GM19455 (cell line): Measurements from ENCODE around the gene MAMSTR.
"Not testable (repeated sequence)": the region's sequence is repeated elsewhere in the genome, so short reads cannot be mapped to it uniquely, and the experiment has no call there.

Experiments used
- ATAC-seq: cut with Tn5 transposase; IDR thresholded peaks from one replicate; pipeline ENCODE4 v1.9.1; 2021; ENCODE audit not compliant: unreplicated experiment

The MAMSTR gene

GRCh38 chr19:48689449-48689848 lies 30.1 kb downstream of the MAMSTR start:
- no peak for ATAC-seq

DNA sequence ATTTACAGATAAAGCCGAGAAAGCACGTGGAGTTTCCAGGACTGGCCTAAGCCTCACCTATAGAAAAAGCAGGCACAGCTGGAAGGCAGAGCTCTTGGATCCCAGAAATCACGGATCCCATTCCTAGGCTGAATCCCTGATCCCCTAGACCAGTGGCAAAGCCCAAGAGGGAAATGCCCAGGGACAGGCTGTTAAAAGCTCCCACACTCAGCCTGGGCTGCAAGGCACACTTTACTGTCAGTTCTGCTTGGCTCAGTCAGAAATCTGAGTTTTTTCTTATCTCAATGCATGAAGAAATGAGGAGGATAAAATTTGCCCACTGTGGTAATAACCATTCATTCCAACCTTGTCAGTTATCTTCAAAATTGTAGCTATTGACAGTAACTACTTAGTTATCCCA lies 31.7 kb downstream of the MAMSTR start:
- ATAC-seq: no peak

- ATAC-seq: not testable (repeated sequence)
These were observed 32.9 kb downstream of the MAMSTR start for GRCh38 chr19:48686637-48687036.

GRCh38 chr19:48686088-48686487 lies 33.4 kb downstream of the MAMSTR start:
- ATAC-seq: no peak

- no peak for ATAC-seq
These were observed 33.9 kb downstream of the MAMSTR start for GRCh38 chr19:48685583-48685982.

GRCh38 chr19:48683349-48683748 lies 36.2 kb downstream of the MAMSTR start:
- no peak for ATAC-seq

DNA sequence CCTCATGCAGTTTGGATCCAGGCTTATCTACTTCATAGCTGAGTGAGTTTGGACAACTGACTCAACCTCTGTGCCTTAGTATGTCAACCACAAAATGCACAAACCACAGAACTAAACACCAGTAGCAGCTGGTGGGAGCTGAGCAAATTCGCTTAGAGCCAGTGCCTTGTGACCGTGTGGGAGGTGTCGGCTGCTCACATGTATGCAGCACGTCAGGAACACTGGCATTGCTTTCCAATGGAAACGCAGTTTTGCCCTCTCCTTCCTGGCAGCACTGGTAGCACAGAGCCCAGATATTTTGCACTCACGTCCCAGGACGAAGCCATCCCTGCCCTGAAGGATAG lies 38.4 kb downstream of the MAMSTR start:
- no peak for ATAC-seq

DNA sequence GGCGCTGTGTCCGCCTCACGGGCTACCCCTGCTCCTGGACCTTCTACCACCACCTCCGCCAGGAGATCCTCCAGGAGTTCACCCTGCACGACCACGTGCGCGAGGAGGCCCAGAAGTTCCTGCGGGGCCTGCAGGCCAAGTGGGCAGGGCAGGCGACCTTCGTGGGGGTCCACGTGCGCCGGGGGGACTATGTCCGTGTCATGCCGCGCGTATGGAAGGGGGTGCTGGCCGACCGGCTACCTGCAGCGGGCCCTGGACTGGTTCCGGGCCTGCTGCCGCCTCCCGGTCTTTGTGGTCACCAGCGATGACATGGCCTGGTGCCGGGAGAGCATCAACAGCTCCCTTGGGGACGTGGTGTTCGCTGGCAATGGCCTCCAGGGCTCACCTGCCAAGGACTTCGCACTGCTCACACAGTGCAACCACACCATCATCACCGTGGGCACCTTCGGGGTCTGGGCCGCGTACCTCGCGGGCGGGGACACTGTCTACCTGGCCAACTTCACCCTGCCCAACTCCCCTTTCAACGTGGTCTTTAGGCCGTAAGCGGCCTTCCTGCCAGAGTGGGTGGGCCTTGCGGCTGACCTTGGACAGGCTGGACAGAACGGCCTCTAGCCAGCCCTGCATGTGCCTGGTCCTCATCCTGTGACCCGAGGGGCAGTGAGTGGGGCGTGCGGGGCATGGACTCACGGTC lies 38.9 kb downstream of the MAMSTR start:
- no peak for ATAC-seq

GRCh38 chr19:48680006-48680405 lies 39.5 kb downstream of the MAMSTR start:
- ATAC-seq: not testable (repeated sequence)

DNA sequence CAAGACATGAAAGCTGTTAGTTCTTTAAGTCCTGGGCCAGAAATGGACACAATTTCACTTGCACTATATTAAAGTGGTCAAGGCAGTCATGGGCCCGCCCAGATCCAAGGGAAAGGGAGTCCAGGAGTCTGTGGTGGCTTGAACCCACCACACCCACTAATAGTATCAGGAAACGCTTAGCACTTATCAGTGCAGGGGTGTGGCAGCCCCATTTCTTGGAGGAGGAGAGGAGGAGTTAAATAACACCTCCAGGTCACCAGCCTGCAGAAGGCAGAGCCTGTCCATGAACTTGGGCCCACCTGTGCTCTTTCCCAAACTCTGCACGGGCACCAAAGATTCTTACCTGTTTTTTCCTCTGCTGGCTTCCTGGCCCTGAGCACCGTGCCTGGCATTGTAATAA lies 41.3 kb downstream of the MAMSTR start:
- no peak for ATAC-seq

GRCh38 chr19:48676887-48677286 lies 42.6 kb downstream of the MAMSTR start:
- ATAC-seq: no peak

DNA sequence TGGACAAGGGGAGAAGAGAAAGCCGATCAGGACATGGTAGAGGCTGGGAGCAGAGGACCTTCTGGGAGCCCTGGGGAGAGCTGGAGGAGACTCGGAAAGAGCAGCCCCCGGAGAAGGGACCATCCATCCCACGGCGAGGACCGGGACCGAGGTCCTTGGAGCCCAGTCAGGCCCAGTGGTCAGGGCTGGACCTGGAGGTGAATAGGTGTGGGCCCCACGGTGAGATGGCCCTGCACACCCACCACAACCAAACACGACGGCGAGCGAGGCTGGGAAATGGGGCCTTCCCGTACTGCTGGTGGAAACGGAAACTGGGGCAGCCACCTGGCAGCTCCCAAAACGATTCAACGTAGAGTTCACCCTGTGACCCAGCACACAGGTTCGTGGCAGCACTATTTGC lies 43.0 kb downstream of the MAMSTR start:
- no peak for ATAC-seq

DNA sequence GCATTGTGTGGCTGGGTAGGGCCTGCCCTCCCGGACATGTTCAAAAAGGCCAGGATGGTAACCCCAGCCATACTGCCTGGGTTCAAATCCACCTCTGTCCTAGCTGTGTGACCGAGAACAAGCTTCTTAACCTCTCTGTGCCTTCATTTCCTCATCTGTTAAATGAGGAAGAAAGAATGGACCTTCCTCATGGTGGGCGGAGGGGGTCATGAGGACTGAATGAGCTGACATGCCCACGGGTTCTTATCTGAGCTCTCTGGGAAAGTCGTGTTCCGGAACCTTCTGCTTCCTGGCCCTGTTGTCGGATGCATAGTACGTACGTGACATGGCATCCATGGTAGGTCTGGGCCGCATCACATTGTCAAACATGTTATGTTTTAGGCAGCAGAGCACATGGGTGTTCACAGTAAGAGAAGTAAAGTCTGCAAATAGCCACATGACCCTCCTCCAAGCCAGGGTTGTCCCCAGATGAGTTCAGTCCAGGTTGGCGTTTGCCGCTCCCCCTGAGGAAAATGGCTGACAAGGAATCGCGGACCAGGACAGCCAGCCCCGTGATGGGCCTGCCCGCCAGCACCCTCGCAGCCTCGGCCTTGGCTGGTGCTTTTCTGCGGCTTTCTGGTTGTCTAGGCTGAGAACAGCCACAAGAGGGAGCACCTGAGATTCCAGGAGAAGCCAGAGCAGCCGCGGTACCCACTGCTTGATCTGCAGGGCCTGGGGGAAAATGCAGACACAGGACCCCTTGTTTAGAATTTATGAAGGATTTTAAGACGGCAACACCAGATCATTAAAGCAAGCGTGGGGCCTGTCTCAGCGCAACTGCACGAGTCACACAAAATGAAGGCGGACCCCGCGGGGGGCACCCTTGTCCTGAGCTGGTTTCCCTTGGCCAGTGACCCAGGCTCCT lies 44.4 kb downstream of the MAMSTR start:
- ATAC-seq: no peak

DNA sequence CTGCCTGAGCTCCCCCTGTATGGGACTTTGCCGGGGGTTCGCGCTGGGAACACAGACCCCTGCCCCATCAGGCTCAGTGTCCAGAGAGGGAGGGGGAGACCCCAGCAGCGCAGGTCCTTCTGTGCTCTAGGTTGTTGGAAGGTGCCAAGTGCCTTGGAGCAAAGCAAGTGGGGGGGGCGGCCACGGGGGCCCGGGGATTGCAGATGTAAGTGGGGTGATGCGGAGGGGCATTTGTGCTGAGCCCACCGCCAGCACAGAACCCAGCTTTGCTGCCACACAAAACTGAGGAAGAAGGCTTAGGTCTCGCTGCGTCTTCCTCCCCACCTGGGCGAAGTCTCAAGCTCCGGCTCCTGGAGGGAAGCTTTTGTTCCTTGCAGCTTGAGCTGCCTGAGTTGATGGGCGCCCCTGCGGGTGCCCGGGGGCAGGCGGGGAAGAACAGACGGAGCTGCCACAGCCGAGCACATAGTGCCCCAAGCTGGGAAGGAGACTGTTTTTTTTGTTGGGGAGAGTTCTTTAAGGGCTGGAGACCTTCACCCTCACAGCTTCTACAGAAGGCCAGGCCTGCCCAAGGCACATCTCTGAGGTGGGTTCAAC lies 45.2 kb downstream of the MAMSTR start:
- no peak for ATAC-seq

GRCh38 chr19:48673436-48674100 lies 46.0 kb downstream of the MAMSTR start:
- no peak for ATAC-seq

- no peak for ATAC-seq
These were observed 46.5 kb downstream of the MAMSTR start, which contains the start of gene NTN5 for GRCh38 chr19:48672994-48673393. Gene NTN5, minus strand, starts transcription at chr19:48673017. Its CDS starts 2,031 bp downstream, at chr19:48670986.

DNA sequence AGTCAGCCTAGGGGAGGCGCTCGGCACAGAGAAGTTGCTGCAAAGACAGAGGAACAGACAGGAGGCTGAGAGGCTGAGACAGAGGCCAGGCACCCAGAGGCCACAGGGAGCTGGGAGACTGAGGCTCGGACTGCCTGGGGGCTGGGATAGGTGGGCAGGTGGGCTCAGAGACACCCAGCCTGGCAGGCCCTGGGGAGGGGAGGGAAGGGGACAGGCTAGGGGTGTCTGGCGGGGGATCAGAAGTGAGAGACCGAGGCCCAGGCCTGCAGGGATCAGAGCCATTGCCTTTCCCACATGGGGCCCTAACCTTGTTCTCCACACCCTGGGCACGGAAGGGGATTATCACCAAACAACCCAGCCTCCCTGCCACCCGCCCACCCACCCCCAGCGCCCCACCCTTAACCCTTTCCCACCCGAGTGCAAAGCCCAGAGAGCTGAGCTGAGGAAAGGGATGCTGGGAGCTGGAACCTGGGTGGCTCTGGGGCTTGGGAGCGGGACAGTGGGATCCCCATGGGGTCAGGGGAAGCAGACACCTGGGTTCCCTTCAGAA lies 48.0 kb downstream of the MAMSTR start:
- ATAC-seq: no peak

GRCh38 chr19:48670699-48671445 lies 48.7 kb downstream of the MAMSTR start:
- ATAC-seq: no peak

DNA sequence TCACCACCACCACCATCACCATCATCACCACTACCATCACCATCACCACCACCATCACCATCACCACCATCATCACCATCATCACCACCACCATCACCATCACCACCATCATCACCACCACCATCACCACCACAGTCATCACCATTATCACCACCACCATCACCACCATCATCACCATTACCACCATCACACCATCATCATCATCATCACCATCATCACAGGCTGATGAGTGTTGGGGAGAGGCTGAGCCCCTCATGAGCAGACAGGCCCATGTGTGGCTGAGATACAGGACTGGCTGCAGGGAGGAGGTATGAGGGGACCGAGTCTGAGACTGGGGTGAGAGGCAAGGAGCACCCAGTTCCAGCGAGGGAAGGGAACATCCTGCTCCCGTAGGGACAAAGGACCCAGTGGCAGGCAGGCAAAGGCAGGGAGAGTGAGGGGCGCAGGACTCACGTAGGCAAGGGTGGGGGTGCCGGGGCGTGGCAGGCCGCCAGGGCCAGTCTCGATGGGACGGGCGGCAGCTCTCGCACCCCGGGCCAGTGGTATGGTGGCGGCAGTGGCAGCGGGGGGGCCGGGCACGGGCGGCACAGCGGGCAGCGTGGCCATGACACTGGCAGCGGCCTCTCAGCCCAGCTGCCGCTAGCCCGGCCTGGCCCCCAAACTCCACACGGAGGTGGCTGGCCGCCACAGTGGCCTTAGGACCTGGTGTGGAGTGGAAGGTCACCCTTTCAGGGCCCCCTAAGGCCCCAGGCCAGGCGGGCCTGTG lies 49.4 kb downstream of the MAMSTR start:
- no peak for ATAC-seq

DNA sequence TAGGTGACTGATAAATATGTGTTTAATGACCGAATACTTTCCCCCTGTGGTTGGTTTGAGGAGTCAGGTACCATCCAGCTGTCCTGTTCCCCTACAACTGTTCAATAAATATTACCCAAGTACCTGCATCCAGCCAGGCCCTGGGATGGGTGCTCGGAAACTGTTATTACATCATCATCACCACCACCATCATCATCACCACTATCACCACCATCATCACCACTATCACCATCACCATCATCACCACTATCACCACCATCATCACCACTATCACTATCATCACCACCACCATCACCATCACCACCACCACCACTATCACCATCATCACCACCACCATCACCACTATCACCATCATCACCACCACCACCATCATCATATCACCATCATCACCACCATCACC lies 50.8 kb downstream of the MAMSTR start:
- ATAC-seq: no peak
